Kidney (tissue), 14 donors: ENCODE data around the gene IRF5. TPM values are rescaled to one million over a fixed set of nuclear protein-coding genes. Genes with fewer than 3 reads are reported as not detected.

Experiments
- DNase-seq, 5 donors: peaks; one replicate each; pipeline ENCODE4 v3.0.0-alpha.2; 2013 to 2020
- FAIRE-seq: peaks from 2 replicates; lab custom pipeline; 2012; peaks lifted over from hg19 to GRCh38; lab: Jason Lieb, UNC
- H3K27ac ChIP-seq, 2 donors: one replicate each; pipeline ENCODE4 v1.7.0; 2013; ENCODE audit warnings: low read depth in 2 of 2, low read length in 2 of 2, inconsistent platforms in 1 of 2
- H3K27me3 ChIP-seq: one replicate; pipeline ENCODE4 v1.7.1; 2013; ENCODE audit warnings: low read length, inconsistent platforms; ENCODE audit not compliant: control insufficient read depth, insufficient read depth
- H3K36me3 ChIP-seq, 3 donors: one replicate each; pipeline versions ENCODE4 v1.7.0 to v1.7.1; 2013; ENCODE audit warnings: low read length in 3 of 3, control low read depth in 1 of 3, inconsistent platforms in 1 of 3; ENCODE audit not compliant: insufficient read depth in 3 of 3, control insufficient read depth in 2 of 3
- H3K4me1 ChIP-seq, 3 donors: one replicate each; pipeline versions ENCODE4 v1.7.0 to v1.7.1; 2013; ENCODE audit warnings: low read length in 3 of 3, inconsistent platforms in 1 of 3, low read depth in 1 of 3; ENCODE audit not compliant: control insufficient read depth in 2 of 3, insufficient read depth in 2 of 3
- H3K4me3 ChIP-seq, 3 donors: one replicate each; pipeline versions ENCODE4 v1.7.0 to v1.8.1; 2013; ENCODE audit warnings: low read length in 3 of 3, control low read depth in 1 of 3, inconsistent platforms in 1 of 3
- H3K9ac ChIP-seq, 3 donors: one replicate each; pipeline versions ENCODE4 v1.7.0 to v1.7.1; 2013; ENCODE audit warnings: low read length in 3 of 3, control low read depth in 1 of 3, inconsistent platforms in 1 of 3
- H3K9me3 ChIP-seq, 3 donors: one replicate each; pipeline versions ENCODE4 v1.7.0 to v1.7.1; 2013; ENCODE audit warnings: low read length in 3 of 3, control low read depth in 1 of 3, inconsistent platforms in 1 of 3; ENCODE audit not compliant: control insufficient read depth in 2 of 3, insufficient read depth in 1 of 3
- CTCF ChIP-seq: IDR thresholded peaks from 3 replicates; pipeline ENCODE4 v1.5.1; 2012; ENCODE audit warnings: mild to moderate bottlenecking, moderate library complexity, borderline replicate concordance; ENCODE audit not compliant: insufficient read depth; ENCODE audit errors: extremely low read depth
- intact Hi-C: fragments of 100-400 bp; cut with DNase I; formaldehyde crosslinking; loops from one replicate; pipeline ENCODE4 v1.11.1; 2022
- polyA plus RNA-seq: library from polyadenylated mRNA; stranded (reverse); fragments of 350-450 nt; fragmentation: Illumina TruSeq; extraction: RNeasy Lipid Tissue Mini Kit (QIAGEN cat#74804); gene quantifications from one replicate; pipeline ENCODE4 v1.2.3, GENCODE V29; 2014; ENCODE audit warnings: low read depth, low replicate concordance; ENCODE audit not compliant: insufficient read depth
- total RNA-seq: library from RNA; stranded (reverse); fragmentation: NEBNext Ultra II Directional; extraction: Animal tissue kit (Norgen Biotek cat#: 25700); gene quantifications from one replicate; pipeline ENCODE4 v1.2.1, GENCODE V29; 2021
- donor health status: control.
- donor health status: control.
- donor health status: control.
- donor health status: control.
- donor health status: control.
- donor health status: DM: yes; HTN: yes; CAD: no.
- donor health status: Normal renal cell carcinoma (clear cell type).

The IRF5 gene
- total and polyA plus RNA-seq, 2 donors from 2014 or later = 13.0 to 27.1 TPM

DNA sequence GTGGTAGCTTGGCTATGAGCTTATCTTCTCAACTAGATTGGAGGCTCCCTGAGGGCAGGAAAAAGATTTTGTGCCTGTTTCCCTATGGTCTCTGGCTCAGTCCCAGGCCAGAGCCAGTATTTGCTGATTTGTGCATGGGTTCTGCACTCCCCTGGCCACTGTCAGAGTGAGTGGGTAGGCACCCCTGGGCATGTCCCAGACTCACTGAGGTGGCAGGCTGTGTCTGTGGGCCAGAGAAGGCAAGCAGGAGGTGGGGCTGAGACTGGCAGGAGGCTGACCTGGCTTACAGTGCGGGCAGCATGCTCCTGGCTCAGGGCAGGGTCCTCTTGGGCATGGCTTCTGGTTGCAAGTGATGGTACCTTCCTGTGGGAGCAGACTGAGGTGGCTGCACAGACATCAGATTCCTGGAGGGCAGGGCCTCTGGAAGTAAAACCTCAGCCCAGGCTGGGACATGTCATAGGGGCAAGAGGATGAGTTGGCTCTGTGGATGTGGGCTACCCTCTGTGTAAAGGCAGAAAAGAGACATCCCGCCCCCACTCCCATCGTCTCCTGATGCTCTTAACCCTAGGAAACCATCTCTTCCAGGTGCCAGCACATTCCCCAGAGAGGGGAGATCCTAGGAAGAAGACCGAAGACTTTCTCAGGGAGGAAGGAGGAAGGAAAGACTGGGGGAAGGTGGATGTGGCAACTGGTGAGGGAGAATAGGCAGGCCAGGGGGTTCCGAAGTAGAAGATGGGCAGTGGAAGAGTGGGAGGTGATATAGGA is 31.5 kb upstream of the IRF5 start:
- H3K36me3 ChIP-seq = peaks cover 0 to 4% (median 0%) of the 10 kb centered on the region in 3 donors
- no peak overlapping the region for H3K9ac ChIP-seq
- FAIRE-seq = no peak
- no peaks in the 10 kb centered on the region for H3K27me3 ChIP-seq
- no peaks in the 10 kb centered on the region for H3K9me3 ChIP-seq
- intact Hi-C loops = no loop called here
- no peak for TF ChIP-seq CTCF
- no peak overlapping the region for H3K27ac ChIP-seq
- H3K4me3 ChIP-seq = no peak overlapping the region
- DNase-seq = no peak
- H3K4me1 ChIP-seq = peaks cover 0 to 12% (median 5%) of the 10 kb centered on the region in 3 donors

DNA sequence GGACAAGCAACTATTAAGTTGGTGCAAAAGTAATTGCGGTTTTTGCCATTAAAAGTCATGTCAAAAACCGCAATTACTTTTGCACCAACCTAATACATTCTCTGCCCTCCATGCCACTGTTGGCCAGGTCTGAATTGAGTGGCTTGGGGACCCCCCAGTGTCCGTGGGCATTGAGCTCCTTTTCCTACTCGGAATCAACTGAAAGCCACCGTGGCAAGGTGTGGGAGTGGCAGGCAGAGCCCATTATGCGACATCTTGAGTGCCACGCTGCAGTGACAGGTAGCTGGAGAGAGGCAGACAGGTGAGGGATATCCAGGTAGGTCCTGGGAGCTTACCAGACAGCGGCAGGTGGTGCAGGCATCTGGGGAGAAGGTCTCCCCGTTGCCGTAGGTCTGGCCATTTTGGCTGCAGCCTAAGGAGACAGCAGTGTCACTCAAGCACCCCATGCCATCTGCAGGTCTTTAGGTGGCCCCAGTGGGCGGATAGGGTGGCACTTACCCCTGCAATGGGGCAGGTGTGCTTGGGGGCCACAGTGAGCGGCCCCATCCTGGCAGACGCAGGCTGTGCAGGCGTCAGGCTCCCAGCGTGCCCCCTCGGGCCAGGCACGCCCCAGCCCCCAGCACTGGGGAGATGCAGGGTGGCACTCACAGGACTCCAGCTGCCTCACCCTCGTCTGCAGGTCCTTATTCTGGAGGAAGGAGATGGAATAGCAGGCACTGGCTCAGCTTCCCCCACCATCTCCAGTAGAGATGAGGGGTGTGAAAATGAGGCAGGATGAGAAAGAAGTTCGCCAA is 30.8 kb upstream of the IRF5 start:
- DNase-seq (no peak), FAIRE-seq (no peak)
- Histone ChIP-seq H3K36me3 (peaks cover 0 to 4% (median 0%) of the 10 kb centered on the region in 3 donors), H3K9me3 (no peaks in the 10 kb centered on the region), H3K27ac (no peak overlapping the region), H3K4me3 (no peak overlapping the region), H3K4me1 (peaks cover 0 to 15% (median 5%) of the 10 kb centered on the region in 3 donors), H3K27me3 (no peaks in the 10 kb centered on the region), H3K9ac (no peak overlapping the region)
- intact Hi-C loops = no loop called here
- TF ChIP-seq CTCF = no peak

GRCh38 chr7:128908750-128909624 is 28.7 kb upstream of the IRF5 start:
- no peak for FAIRE-seq
- no peaks in the 10 kb centered on the region for H3K9me3 ChIP-seq
- DNase-seq = peak in 1 of 5 donors; percentile 40
- intact Hi-C loops = no loop called here
- H3K4me3 ChIP-seq = peak overlapping the region in 2 of 3 donors; percentile 49 to 56
- peaks cover 0 to 15% (median 5%) of the 10 kb centered on the region in 3 donors for H3K4me1 ChIP-seq
- TF ChIP-seq CTCF = no peak
- H3K27ac ChIP-seq = no peak overlapping the region
- H3K36me3 ChIP-seq = peaks cover 0 to 4% (median 0%) of the 10 kb centered on the region in 3 donors
- H3K9ac ChIP-seq = no peak overlapping the region
- no peaks in the 10 kb centered on the region for H3K27me3 ChIP-seq
